HUDEP-2 (cell line): Measurements from ENCODE around the gene HSPB1.
"Not testable (repeated sequence)": the region's sequence is repeated elsewhere in the genome, so short reads cannot be mapped to it uniquely, and the experiment has no call there.

Experiments
- DNase-seq, 76 experiments: peaks; one replicate each; lab custom pipeline; 2025; ENCODE audit not compliant: unreplicated experiment in 76 of 76; lab: John Stamatoyannopoulos, UW

Gene HSPB1

DNA sequence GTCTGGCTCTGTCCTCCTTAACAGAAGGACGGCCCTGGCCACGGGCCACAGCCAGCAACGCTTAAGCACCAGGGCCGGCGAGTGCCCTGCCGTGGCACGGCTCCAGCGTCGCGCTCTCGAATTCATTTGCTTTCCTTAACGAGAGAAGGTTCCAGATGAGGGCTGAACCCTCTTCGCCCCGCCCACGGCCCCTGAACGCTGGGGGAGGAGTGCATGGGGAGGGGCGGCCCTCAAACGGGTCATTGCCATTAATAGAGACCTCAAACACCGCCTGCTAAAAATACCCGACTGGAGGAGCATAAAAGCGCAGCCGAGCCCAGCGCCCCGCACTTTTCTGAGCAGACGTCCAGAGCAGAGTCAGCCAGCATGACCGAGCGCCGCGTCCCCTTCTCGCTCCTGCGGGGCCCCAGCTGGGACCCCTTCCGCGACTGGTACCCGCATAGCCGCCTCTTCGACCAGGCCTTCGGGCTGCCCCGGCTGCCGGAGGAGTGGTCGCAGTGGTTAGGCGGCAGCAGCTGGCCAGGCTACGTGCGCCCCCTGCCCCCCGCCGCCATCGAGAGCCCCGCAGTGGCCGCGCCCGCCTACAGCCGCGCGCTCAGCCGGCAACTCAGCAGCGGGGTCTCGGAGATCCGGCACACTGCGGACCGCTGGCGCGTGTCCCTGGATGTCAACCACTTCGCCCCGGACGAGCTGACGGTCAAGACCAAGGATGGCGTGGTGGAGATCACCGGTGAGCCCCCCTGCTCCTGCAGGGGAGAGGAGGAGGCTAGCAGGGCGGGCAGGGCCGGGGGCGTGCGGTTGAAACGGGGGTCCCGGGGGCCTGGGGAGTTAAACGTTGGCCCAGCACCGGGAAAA, at the start of gene HSPB1:
Gene HSPB1 (plus strand): TSS at position 327 of the 855 bp plus-strand sequence. CDS start 40 bp downstream, at position 367.
- peak; percentile 41 to 96 (median 90) for DNase-seq

DNA sequence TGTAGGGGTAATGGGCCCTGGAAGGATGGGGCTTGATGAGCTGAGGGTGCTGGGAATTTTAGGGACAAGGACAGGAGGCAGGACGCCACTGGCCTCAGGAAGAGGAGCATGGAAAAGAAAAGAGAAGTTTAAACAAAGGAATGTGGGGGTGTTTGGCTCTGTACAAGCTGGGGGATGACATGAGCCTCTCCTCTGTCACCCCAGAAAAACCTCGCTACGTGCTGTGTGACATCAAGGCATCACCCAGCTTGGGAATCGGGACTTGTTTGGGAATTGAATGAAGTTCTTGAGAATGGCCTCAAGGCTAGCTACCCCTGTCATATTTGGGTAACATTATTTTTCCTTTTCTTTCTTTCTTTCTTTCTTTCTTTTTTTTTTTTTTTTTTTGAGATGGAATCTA, 47.7 kb upstream of the HSPB1 start:
- no peak for DNase-seq

DNA sequence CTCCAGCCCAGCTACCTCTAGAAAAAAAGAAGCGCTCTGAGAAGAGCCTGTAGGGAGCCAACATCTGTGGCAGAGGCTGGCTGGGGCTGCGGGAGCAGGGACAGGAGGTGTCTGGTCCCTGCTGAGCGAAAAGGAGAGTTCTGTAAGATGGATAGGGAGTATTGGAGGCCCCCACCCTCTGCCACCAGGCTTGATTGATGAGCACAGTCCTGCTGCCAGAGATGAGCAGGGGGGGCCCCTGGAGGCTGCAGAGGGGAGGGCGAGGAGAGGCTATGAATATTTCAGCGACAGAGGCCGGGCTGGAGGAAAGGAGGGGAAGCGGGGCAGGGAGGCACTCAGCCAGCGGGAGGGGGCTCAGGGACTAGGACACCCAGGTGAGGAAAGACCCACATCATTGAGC, 44.5 kb upstream of the HSPB1 start:
- DNase-seq, result no peak

DNA sequence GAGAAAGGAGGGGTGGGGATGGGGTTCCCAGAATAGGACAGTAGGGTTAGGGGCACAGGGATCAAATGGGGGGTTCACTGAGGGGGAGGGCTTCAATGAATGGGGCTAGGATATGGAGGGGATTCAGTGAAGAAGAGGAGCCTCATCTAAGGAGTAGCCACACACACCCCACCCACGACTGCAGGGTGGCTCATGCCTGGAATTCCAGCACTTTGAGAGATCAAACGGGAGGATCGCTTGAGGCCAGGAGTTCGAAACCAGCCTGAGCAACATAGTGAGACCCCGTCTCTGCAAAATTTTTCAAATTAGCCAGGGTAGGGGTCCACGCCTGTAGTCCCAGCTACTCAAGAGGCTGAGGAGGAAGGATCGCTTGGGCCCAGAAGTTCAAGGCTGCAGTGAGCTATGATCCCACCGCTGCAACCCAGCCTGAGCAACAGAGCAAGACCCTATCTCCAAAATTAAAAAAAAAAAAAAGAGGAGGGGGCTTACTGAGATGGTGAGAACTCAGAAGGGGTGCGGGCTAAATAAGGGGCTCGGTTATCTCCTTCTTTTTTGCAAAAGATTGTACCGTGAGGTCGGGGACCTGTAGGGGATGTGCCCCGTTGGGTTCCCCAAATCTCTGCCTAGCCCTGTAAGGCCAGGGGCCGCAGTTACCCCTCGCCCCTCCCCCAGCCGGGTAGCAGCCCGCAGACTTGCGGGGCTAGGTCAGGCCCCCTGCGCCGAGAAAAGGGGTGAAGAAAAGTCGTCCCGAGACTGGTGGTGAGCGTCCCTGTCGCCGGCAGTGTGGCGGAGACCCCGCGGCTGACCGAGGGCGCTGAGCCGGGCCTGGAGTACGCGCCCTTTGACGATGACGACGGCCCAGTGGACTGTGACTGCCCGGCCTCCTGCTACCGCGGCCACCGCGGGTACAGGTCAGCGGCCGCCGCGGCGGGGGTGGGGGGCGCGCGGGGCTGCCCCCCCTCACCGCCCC, 43.1 kb upstream of the HSPB1 start:
- DNase-seq, result no peak

DNA sequence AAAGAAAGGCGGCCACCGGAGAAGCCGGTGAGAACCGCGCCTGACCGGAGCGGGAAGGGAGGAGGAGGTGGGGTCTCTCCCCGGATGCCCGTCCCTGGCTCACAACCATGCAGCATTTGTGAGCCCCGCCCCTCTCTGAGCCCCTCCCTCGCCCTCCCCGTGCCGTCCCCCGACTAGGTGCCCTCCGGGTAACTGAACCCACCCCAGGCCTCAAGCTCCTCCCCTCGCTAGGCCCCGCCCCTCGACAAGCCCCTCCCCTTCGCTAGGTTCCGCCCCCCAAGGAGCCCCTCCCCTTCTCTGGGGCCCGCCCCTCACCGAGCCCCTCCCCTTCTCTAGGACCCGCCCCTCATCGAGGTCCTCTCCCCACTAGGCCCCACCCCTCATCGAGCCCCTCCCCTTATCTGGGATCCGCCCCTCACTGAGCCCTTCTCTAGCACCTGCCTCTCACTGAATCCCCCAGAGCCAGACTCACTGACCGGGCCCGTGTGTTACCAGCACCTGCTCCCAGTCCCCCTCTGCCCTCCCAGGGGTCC, 42.2 kb upstream of the HSPB1 start:
- peak in 51 of 76 experiments; percentile 3 to 72 (median 38) for DNase-seq

DNA sequence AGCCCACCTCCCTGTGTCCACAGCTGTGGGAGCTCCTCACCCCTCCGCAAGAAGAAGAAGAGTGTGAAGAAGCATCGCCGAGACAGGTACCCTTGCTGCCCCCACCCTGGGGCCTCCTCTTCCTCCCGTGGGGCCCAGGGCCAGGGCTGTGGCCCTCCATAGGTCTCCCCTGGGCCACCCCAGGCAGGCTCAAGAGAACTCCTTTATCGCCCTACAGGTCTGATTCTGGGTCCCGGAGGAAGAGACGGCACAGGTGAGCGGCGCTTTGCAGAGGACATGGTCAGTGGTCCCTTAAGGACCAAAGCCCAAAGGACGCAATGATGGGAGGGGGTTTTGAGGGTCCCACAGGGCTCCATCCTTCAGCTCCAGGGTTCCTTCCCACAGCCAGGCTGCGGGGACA, 41.1 kb upstream of the HSPB1 start:
- no peak for DNase-seq

DNA sequence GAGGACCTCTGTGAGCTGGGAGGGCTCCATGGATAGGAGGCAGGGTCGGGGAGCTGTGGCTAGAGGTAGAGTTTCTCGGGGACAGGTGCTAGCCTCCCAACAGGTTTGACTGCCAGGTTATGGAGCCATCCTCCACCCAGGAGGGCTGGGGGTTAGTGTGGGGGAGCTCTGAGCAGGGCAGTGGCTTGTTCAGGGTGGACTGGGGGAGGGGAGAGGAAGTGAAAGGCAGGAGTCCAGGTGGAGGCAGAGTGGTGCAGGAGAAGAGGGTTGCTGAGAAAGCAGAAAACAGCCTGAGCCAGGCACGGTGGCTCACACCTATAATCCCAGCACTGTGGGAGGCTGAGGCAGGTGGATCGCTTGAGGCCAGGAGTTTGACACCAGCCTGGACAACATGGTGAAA, 40.5 kb upstream of the HSPB1 start:
- no peak for DNase-seq

DNA sequence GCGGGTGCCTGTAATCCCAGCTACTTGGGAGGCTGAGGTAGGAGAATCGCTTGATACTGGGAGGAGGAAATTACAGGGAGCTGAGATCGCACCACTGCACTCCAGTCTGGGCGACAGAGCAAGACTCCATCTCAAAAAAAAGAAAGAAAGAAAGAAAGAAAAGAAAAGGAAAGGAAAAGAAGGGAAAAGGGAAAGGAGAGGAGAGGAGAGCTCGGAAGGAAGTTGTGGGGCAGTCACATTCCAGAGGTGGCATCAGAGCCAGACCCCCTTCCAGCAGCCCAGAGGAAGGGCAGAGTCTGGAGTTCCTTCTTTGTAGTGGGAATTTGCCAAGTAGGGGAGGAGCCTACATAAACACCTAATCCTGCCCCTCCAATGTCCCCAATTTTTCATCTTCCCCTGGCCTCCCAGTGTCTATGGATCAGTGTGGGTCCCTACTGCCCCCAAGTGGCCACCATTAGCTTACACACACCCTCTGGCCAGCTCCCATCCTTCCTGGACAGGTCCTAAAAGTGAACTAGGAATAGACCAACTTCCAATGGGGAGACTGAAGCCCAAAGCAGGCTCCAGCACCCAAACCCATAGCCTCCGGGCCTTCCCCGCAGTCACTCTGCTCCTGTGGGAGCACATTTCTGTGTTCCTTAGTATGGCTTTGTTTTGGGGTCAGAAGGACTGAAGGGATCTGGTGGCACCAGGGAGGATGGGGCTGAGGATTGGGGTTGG, 39.6 kb upstream of the HSPB1 start:
- peak in 43 of 76 experiments; percentile 3 to 58 (median 26) for DNase-seq

DNA sequence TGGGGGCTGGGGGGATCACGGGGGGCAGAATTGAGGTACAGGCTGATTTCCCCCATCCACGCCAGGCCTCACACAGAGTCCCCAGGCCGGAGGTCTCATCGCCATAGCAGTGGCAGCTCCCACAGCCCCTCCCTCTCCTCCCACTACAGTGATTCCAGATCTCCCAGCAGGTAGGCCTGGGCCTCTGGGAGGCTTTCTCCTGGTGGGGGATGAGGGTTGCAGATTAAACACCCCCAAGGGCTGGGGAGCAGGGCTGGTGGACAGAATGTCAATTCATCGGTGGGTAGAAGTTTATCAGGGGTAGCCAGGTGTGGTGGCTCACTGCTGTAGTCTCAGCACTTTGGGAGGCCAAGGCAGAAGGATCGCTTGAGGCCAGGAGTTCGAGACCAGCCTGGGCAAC, 37.2 kb upstream of the HSPB1 start:
- no peak for DNase-seq

DNA sequence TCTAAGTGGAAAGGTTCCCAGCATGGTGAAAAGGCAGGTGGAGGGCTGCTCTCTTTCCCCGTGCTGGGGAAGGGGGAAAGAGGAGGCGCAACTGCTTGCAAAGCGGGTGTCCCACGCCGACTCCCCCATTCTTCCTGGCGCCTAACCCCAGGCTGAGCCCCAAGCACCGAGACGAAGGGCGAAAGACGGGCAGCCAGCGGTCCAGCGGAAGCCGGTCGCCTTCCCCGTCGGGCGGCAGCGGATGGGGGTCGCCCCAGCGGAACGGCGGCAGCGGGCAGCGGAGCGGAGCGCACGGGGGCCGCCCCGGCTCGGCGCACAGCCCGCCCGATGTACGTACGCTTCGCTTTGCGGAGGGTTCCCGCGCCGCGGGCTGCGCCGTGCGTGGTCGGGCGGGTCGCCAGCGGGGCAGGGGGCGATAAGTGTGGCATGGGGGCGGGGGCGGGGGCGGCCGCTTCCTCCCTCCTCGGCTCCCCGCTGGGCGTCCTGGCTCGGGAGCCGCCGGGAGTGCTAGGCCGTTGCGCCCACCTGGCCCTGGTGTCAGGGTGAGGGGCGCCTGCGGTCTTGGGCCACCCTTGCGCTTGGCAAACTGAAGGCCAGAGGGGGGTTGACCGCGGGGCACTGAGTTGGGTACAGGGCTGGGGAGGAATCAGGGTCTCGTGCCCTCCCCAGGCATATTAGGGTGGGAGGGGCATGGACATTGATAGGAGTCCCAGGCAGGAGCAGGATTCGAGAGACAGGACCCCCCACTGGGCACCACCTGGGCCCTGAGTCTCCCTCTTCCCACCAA, 35.2 kb upstream of the HSPB1 start:
- no peak for DNase-seq

DNA sequence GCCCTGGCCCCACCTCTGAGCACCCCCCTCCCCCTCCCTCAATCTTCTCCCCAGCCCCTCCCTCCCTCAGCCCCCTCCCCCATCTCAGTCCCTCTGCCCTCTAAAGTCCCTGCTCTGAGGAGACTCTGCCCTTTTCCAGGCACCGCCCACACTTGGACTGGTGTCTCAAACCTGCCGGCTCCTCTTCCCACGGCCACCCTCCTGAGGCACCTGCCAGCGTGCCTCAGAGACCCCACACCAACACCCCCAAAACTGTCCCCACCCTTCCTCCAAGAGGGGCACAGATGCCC, 34.6 kb upstream of the HSPB1 start:
- no peak for DNase-seq

DNA sequence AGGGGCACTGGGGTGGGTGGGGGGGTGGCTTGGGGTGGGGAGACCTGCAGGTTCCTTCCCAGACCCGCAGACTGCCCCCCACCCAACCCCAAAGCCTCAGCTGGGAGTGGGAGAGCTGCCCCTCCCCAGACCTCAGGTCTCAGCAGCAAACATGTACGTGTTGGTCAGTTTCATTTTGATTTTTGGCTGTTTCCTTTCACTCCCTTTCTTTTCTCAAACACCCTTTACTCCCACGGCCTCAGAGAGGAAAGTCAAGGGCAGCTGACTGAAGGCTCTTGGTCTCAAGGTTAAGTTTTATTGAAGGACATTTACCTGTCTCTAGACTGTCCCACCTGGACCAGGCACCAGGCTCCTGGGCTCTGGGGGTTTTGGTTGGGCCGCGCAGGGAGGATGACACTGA, 34.1 kb upstream of the HSPB1 start:
- no peak for DNase-seq

DNA sequence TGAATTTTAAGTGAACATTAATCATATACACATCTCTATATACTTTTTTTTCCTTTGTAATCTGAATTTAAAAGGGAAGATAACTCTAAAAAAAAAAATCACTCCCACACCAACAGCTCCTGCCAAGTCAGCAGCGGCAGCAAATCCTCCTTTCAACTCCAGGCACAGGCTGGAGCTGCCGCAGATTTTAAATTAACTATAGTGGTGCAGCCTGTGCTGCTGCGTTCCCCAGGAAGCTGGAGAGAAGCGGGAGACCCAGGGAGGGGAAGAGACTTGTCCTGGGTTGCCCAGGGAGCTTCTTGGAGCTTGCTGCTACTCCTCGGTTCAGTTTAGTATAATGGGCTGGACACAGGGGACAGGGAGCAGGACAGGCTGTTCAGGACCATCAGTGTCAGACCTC, 32.6 kb upstream of the HSPB1 start:
- DNase-seq, result no peak

DNA sequence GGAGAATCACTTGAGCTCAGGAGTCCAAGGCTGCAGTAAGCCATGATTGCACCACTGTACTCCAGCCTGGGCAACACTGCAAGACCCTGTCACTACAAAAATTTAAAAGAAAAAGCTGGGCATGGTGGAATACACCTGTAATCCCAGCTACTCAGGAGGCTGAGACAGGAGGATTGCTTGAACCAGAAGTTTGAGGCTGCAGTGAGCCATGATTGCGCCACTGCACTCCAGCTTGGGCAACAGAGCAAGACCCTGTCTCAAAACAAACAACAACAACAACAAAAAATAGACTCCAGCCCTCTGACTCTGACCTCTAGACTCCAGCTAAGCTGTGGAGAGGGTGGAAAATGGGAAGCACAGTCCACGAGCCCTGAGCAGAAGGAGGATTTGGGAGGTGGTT, 31.1 kb upstream of the HSPB1 start:
- not testable (repeated sequence) for DNase-seq

DNA sequence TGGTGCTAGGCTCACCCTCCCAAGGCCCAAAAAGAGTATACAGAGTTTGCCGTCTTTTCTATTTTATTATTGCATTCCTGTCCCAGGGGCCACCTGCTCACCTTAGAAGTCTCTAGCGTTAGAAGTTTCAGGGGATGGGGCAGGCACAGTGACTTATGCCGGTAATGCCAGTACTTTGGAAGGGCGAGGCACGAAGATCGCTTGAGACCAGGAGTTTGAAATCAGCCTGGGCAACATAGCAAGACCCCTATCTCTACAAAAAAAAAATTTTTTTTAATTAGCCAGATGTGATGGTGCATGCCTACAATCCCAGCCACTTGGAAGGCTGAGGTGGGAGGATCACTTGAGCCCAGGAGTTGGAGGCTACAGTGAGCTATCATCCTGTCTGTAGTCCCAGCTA, 30.3 kb upstream of the HSPB1 start:
- DNase-seq, result no peak

DNA sequence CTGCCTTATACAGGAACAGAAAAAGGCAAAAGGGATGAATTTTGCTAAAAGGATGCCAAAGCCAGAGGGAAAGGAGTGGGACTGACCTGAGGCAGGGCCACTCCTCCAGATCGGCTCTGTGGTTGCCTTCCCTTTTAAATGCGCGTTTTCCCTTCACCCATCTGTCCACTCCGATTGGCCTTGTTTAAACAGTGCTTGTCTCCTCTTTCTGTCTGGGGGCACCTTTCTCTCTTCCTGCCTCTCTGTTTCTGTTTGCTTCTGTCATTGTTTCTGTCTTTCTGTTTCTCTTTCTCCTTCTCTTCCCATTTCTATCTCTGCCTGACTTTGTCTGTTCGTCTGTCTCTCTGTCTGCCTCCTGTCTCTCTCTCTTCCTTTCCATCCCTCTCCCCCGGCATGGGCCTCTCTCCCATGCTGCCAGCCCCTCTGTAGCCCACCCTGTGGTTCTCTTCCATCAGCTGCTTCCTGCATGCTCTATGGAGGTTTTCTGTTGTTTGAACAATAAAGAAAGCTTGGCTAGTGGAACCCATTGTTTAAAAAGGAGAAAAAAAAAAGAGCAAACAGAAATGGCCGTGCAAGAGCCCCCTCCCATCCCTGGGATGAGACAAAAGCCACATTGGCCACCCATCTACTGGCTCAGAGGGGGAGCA, 29.5 kb upstream of the HSPB1 start:
- no peak for DNase-seq

DNA sequence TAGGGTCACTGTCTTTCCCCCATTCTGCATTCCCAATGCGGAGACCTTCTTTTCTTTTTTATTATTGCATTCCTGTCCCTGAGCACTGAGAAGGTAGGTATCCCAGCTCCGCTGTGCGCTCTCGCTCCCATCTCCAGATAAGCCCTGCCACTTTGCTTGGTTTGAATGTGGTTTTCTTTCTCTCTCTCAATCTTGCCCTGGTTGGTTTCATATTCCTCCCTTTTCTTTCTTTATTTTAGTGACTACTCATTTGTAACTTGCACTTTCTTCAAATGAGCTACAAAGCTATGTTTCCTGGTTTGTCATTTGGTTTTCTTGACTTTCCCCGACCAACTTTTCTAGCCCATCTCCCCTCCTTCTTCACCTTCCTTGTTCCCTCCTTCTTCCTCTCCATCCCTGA, 29.0 kb upstream of the HSPB1 start:
- no peak for DNase-seq

DNA sequence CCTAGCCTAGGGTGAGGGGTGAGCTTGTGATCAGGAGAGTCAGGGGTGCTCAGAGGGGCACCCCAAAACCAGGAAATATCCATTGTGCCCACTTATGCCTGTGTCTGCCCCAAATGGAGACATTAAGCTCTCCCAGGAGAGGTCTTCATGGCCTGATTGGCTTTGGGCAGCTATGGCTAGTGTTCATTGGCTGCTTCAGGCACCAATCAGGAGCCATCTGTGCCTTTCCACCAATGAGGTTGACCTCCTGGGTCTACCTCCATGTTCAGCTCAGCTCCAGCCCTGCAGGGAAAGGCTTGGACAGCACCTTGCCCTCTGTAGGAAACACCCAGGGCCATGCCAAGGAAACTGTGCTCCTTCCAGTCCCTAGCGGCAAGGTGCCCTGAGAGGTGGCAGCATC, 23.9 kb upstream of the HSPB1 start:
- DNase-seq, result peak in 2 of 76 experiments; percentile 1 to 17

DNA sequence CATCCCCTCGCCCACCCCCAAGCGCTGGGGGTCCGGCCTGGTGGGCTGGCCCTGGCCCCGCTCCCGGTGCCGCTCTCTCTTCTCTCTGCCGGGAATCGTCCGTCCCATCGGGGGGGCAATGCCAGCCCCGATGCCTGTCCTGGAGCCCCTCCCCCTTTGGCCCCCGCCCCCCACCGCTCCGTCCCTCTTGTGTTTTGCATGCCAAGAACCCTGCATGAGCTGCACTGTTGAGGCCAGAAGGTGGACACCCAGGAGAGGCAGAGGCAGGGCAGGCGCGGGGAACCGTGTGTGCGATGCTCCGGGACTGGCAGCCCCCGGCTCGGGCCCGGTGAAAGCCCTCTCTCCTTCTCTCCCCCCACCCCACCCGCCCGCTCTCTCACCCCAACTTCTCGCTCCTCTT, 22.1 kb upstream of the HSPB1 start:
- no peak for DNase-seq
